ENCODE measurements around the gene CALHM3. TPM values are rescaled to one million over a fixed set of nuclear protein-coding genes. Genes with fewer than 3 reads are reported as not detected.

CALHM3 gene
- total and polyA plus RNA-seq, 2 donors = not detected

- DNase-seq (ENCODE audit: extremely low spot score) = no peak
- Histone ChIP-seq H3K36me3 (ENCODE audit: insufficient read depth) (peaks cover 9% of the 10 kb centered on the region), H3K27ac (ENCODE audit: low read depth) (no peak overlapping the region), H3K4me1 (ENCODE audit: insufficient read depth) (no peaks in the 10 kb centered on the region), H3K4me3 (ENCODE audit: low read depth, low read length) (no peak overlapping the region)
- WGBS = 88% methylated on average over 9 of the region's 9 CpGs
These were observed 51.2 kb downstream of the CALHM3 start for GRCh38 chr10:103427866-103428265.

GRCh38 chr10:103423748-103424147, 55.3 kb downstream of the CALHM3 start:
- DNase-seq (ENCODE audit: extremely low spot score) = no peak
- Histone ChIP-seq H3K36me3 (ENCODE audit: insufficient read depth) (peaks cover 5% of the 10 kb centered on the region), H3K4me3 (ENCODE audit: low read depth, low read length) (no peak overlapping the region), H3K27ac (ENCODE audit: low read depth) (no peak overlapping the region), H3K4me1 (ENCODE audit: insufficient read depth) (no peaks in the 10 kb centered on the region)
- 83% methylated on average over 5 of the region's 5 CpGs for WGBS

Other genes with a start within 250 kb of the CALHM3 start
- gene RPEL1, start 233.4 kb downstream of the CALHM3 start, total RNA-seq = not detected
- 0.08 TPM for gene RPEL1, start 233.4 kb downstream of the CALHM3 start, polyA plus RNA-seq
- 5.8 TPM for gene INA, start 202.1 kb downstream of the CALHM3 start, total RNA-seq
- 2.4 TPM for gene INA, start 202.1 kb downstream of the CALHM3 start, polyA plus RNA-seq
- gene PCGF6, start 128.1 kb downstream of the CALHM3 start, total RNA-seq = 14.9 TPM
- 10.1 TPM for gene PCGF6, start 128.1 kb downstream of the CALHM3 start, polyA plus RNA-seq
- 8.7 TPM for gene TAF5, start 111.3 kb downstream of the CALHM3 start, total RNA-seq
- 3.0 TPM for gene TAF5, start 111.3 kb downstream of the CALHM3 start, polyA plus RNA-seq
- 231 TPM for gene ATP5MK, start 82.8 kb downstream of the CALHM3 start, total RNA-seq
- gene ATP5MK, start 82.8 kb downstream of the CALHM3 start, polyA plus RNA-seq = 456 TPM
- 19.7 TPM for gene PDCD11, start 82.6 kb downstream of the CALHM3 start, total RNA-seq
- 14.9 TPM for gene PDCD11, start 82.6 kb downstream of the CALHM3 start, polyA plus RNA-seq
- 17.4 TPM for gene CALHM2, start 26.9 kb downstream of the CALHM3 start, total RNA-seq
- gene CALHM2, start 26.9 kb downstream of the CALHM3 start, polyA plus RNA-seq = 68.5 TPM
- not detected for gene CALHM1, start 20.3 kb downstream of the CALHM3 start, total RNA-seq
- gene CALHM1, start 20.3 kb downstream of the CALHM3 start, polyA plus RNA-seq = not detected
- gene NEURL1, start 14.5 kb upstream of the CALHM3 start, total RNA-seq = 5.2 TPM
- 27.8 TPM for gene NEURL1, start 14.5 kb upstream of the CALHM3 start, polyA plus RNA-seq

Data from urinary bladder (tissue), 4 donors.